Breast epithelium (tissue), 4 donors: Measurements from ENCODE around the gene TSNAXIP1. TPM values are rescaled to one million over a fixed set of nuclear protein-coding genes. Genes with fewer than 3 reads are reported as not detected.
A peak's percentile ranks its signal among the peaks of the same experiment; 100 is the strongest.

Experiments
- DNase-seq, 2 donors: peaks; one replicate each; pipeline ENCODE4 v3.0.0-alpha.2; 2019; ENCODE audit warnings: low spot score in 2 of 2
- H3K27ac ChIP-seq, 2 donors: fragments of 200-600 bp; sonication (generic) in 1 of 2; one replicate each; pipeline ENCODE4 v1.5.1; 2016 to 2019; ENCODE audit warnings: mild to moderate bottlenecking in 1 of 2
- H3K27me3 ChIP-seq, 2 donors: fragments of 200-600 bp; sonication (generic) in 1 of 2; one replicate each; pipeline versions ENCODE4 v1.5.1 to v1.6.0; 2017 to 2019; ENCODE audit warnings: control low read depth in 1 of 2, mild to moderate bottlenecking in 1 of 2
- H3K36me3 ChIP-seq: fragments of 200-600 bp; one replicate; pipeline ENCODE4 v1.5.1; 2019
- H3K4me1 ChIP-seq, 2 donors: fragments of 200-600 bp; sonication (generic); one replicate each; pipeline ENCODE4 v1.5.1; 2016 to 2019; ENCODE audit warnings: control low read depth in 1 of 2
- H3K4me3 ChIP-seq, 3 donors: fragments of 200-600 bp; sonication (generic); 1 replicate in 2 of 3; 2 replicates in 1 of 3; pipeline ENCODE4 v1.5.1; 2016 to 2019; ENCODE audit warnings: mild to moderate bottlenecking in 3 of 3, moderate library complexity in 2 of 3
- H3K9me3 ChIP-seq, 2 donors: fragments of 200-600 bp; sonication (generic) in 1 of 2; one replicate each; pipeline ENCODE4 v1.5.1; 2016 to 2019; ENCODE audit warnings: control low read depth in 1 of 2
- CTCF ChIP-seq, 3 donors: fragments of 450-650 bp; IDR thresholded peaks; one replicate each; pipeline ENCODE4 v1.5.1; 2016 to 2017; ENCODE audit warnings: antibody characterized with exemption in 3 of 3, mild to moderate bottlenecking in 3 of 3, moderate library complexity in 3 of 3
- POLR2A ChIP-seq: fragments of 450-650 bp; IDR thresholded peaks from one replicate; pipeline ENCODE4 v1.6.1; 2016; ENCODE audit warnings: antibody characterized with exemption, mild to moderate bottlenecking, moderate library complexity
- POLR2AphosphoS5 ChIP-seq, 3 donors: sonication (generic); formaldehyde crosslinking; IDR thresholded peaks; one replicate each; pipeline ENCODE4 v1.6.1; 2017; ENCODE audit warnings: antibody characterized with exemption in 3 of 3
- intact Hi-C: fragments of 100-400 bp; cut with DNase I; formaldehyde crosslinking; loops from one replicate; pipeline ENCODE4 v1.15.1; 2023; ENCODE audit warnings: low total_unique reads
- total RNA-seq, 3 donors: library from RNA; depleted of rRNA; stranded (reverse); fragments of >200 nt; gene quantifications; one replicate each; pipeline ENCODE4 v1.1.0, GENCODE V29; 2016

Gene TSNAXIP1
- total RNA-seq, 3 donors from 2014 or later: 1.1 to 4.2 (median 3.9) TPM

- no peak for DNase-seq
- Histone ChIP-seq H3K27me3 (no peaks in the 10 kb centered on the region), H3K4me3 (no peak overlapping the region), H3K4me1 (peaks cover 6 to 12% of the 10 kb centered on the region in 2 donors), H3K27ac (peak overlapping the region; percentile 68 to 69), H3K9me3 (no peaks in the 10 kb centered on the region), H3K36me3 (no peaks in the 10 kb centered on the region)
- TF ChIP-seq POLR2A (no peak), CTCF (IDR thresholded peaks at IDR 0.05) (no peak), POLR2AphosphoS5 (IDR thresholded peaks at IDR 0.05) (no peak)
- intact Hi-C loops: no loop called here
Measured at GRCh38 chr16:67855789-67856188, 49.1 kb downstream of the TSNAXIP1 start.

- H3K4me1 ChIP-seq: peaks cover 6 to 12% of the 10 kb centered on the region in 2 donors
- intact Hi-C loops: no loop called here
- H3K27ac ChIP-seq: peak overlapping the region; percentile 91 to 93
Measured at GRCh38 chr16:67856927-67857546, 50.3 kb downstream of the TSNAXIP1 start.

GRCh38 chr16:67857547-67858233 lies 51.0 kb downstream of the TSNAXIP1 start:
- H3K36me3 ChIP-seq: no peaks in the 10 kb centered on the region
- DNase-seq: peak; percentile 84 to 85
- intact Hi-C loops: no loop called here
- H3K27ac ChIP-seq: peak overlapping the region; percentile 91 to 93
- TF ChIP-seq CTCF (IDR thresholded peaks at IDR 0.05) (no peak), POLR2AphosphoS5 (IDR thresholded peaks at IDR 0.05) (peak in 2 of 3 donors; percentile 73 to 82)
- no peak overlapping the region for H3K4me3 ChIP-seq
- no peaks in the 10 kb centered on the region for H3K27me3 ChIP-seq
- H3K4me1 ChIP-seq: peaks cover 6 to 12% of the 10 kb centered on the region in 2 donors
- no peaks in the 10 kb centered on the region for H3K9me3 ChIP-seq

More at GRCh38 chr16:67856927-67857546, 50.3 kb downstream of the TSNAXIP1 start:
- no peak overlapping the region for H3K4me3 ChIP-seq
- H3K27me3 ChIP-seq: no peaks in the 10 kb centered on the region
- no peaks in the 10 kb centered on the region for H3K36me3 ChIP-seq
- no peak for TF ChIP-seq CTCF (IDR thresholded peaks at IDR 0.05)
- H3K9me3 ChIP-seq: no peaks in the 10 kb centered on the region
- DNase-seq: no peak

- H3K4me1 ChIP-seq: peaks cover 6 to 12% of the 10 kb centered on the region in 2 donors
- H3K27me3 ChIP-seq: no peaks in the 10 kb centered on the region
- H3K36me3 ChIP-seq: no peaks in the 10 kb centered on the region
- H3K27ac ChIP-seq: peak overlapping the region; percentile 91 to 93
- intact Hi-C loops: no loop called here
- TF ChIP-seq POLR2A: no peak
- TF ChIP-seq CTCF (IDR thresholded peaks at IDR 0.05): no peak
- no peak for TF ChIP-seq POLR2AphosphoS5 (IDR thresholded peaks at IDR 0.05)
- no peaks in the 10 kb centered on the region for H3K9me3 ChIP-seq
- H3K4me3 ChIP-seq: no peak overlapping the region
- no peak for DNase-seq
Measured at GRCh38 chr16:67858500-67858899, 51.8 kb downstream of the TSNAXIP1 start.

- no peak overlapping the region for H3K4me3 ChIP-seq
- H3K27ac ChIP-seq: peak overlapping the region; percentile 52 to 63
- no peaks in the 10 kb centered on the region for H3K9me3 ChIP-seq
- no peak for TF ChIP-seq POLR2AphosphoS5 (IDR thresholded peaks at IDR 0.05)
- H3K27me3 ChIP-seq: no peaks in the 10 kb centered on the region
- intact Hi-C loops: no loop called here
- peaks cover 6 to 16% of the 10 kb centered on the region in 2 donors for H3K4me1 ChIP-seq
- H3K36me3 ChIP-seq: no peaks in the 10 kb centered on the region
- no peak for DNase-seq
Measured at GRCh38 chr16:67860589-67861398, 54.1 kb downstream of the TSNAXIP1 start.
